T-helper 1 cell treated with Interleukin-12 subunit alpha and Interleukin-12 subunit beta and Interleukin-4 antibody, amounts not matched to agents 30 μg/mL and 1 μg/mL, for 36 hours (primary cell): ENCODE data around the gene ACTRT2.

Source experiments
- H3K27ac Mint-ChIP-seq: one replicate; pipeline ENCODE4 v1.8.0; 2021; ENCODE audit warnings: mild to moderate bottlenecking, mixed read lengths
- H3K27me3 Mint-ChIP-seq: one replicate; pipeline ENCODE4 v1.8.0; 2021; ENCODE audit warnings: low read depth, mixed read lengths
- H3K36me3 Mint-ChIP-seq: one replicate; pipeline ENCODE4 v1.8.0; 2021; ENCODE audit warnings: low read depth, mixed read lengths
- H3K4me1 Mint-ChIP-seq: one replicate; pipeline ENCODE4 v1.8.0; 2021; ENCODE audit warnings: low read depth, mixed read lengths
- H3K4me3 Mint-ChIP-seq: one replicate; pipeline ENCODE4 v1.8.0; 2021; ENCODE audit warnings: mild to moderate bottlenecking, moderate library complexity, mixed read lengths
- H3K9me3 Mint-ChIP-seq: one replicate; pipeline ENCODE4 v1.8.0; 2021; ENCODE audit warnings: mixed read lengths

ACTRT2 gene

DNA sequence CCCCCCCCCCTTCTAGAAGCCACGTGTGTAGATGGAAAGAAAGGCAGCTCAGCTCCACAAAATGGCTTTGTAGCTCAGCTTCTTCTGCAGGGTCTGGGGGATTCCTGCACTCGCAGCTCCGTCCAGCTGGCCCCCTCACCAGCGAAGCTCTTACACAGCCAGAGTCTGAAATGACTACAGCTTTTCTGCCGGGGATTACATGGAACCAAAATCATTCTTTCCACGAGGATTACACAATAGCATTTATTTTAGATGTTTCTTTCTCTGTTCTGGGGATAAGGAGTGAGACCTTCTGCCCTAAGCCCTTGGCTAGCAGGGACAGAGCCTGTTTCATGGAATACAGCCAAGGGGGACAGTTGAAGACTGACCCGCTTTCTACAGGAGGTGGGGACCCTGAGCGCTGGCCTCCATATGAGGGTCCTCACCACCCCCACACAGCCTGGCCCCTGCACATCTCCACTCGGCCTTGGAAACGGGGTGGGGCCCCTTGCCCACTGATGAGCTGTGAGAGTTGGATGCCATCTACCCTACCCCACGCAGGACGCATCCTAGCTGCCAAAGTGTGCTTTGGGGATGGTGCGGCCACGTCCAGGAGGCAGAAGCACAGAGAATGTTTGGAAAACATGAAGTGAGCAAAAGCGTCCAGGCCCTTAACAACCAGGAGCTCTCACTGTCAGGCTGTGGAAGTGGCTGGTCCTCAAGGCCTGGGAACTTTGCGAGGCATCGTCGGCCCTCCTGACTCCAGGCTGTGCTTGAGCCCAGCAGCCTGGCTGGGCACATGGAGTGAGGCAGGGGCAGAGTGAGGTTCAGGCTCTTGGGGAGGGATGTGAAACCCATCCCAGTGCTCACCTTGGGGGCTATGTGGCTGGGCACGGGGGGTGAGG lies 14.5 kb downstream of the ACTRT2 start:
- Mint-ChIP-seq H3K9me3 (no peaks in the 10 kb centered on the region), H3K4me1 (peaks cover 2% of the 10 kb centered on the region), H3K36me3 (no peaks in the 10 kb centered on the region), H3K4me3 (no peak overlapping the region), H3K27me3 (no peaks in the 10 kb centered on the region), H3K27ac (no peak overlapping the region)

DNA sequence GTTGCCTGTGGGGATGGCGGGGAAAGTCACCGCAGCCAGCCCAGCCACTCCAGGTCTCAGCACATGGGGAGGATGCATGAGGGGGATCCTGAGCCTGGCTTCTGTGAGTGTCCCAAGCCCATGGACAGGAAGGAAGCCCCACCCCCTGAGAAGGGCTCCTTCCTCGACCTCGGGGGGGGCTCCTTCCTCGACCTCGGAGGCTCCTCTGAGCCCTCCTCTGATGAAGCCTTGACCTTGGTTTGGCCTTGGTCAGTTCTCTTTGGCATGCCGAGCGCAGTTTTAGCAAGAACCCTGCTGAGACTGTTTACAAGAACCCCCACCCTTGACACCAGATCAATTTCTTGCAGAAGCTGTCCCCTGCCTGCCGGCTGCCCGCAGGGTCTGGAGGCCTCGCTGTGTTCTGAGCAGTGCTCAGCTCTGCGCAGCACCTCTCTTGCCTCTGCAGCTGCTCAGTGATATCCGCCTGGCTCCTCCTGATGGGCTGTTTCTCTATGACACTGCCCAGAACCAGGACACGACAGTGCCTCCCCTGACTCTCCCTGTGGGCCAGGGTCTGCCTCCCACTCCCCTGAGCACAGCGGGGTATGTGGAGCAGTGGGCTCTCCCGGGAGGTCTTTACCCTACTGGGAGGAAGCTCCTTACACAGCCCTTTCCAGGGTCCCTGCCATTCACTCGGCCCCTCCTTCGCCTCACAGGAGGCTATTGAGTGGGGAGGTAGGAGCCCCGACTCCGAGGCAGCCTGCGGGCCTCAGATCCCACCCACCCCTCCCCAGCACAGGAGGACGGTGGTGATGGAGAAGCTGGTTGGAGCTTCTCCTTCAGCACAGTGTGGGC lies 15.4 kb downstream of the ACTRT2 start:
- no peaks in the 10 kb centered on the region for H3K36me3 Mint-ChIP-seq
- H3K27me3 Mint-ChIP-seq: no peaks in the 10 kb centered on the region
- no peaks in the 10 kb centered on the region for H3K9me3 Mint-ChIP-seq
- H3K4me3 Mint-ChIP-seq: no peak overlapping the region
- no peak overlapping the region for H3K27ac Mint-ChIP-seq
- H3K4me1 Mint-ChIP-seq: peaks cover 2% of the 10 kb centered on the region

DNA sequence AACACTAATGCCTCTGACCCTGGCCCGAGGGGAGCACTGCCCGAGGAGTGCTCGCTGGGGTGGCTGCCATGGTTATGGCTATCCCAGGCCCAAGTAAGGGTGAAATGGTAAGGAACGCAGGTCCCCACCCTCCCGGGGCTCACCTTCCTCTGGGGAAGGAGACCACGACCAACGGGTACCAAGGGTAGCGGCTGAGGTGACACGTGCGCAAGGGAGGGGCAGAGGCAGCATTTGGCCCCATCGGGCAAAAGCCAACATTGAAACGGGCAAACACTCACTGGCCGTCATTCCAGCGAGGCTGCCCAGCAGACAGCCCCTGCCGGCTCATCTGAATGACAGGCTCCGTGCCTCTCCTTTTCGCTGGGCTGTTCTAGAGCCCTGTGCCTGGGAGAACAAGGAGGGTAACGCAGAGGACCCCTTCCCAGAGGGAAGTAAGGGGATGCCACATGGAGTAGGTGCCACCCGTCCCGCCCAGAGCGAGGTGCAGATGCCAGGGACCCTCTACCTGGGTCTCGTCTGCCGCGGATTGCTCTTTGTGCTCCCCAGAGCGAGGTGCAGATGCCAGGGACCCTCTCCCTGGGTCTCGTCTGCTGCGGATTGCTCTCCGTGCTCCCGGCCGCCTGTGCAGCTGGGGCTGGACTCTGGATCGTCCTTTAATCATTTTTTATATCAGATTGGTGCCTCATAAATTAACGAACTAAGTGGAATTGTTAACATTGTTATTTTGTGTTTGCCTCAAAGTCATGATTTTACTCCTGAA lies 16.2 kb downstream of the ACTRT2 start:
- Mint-ChIP-seq H3K4me1 (peaks cover 2% of the 10 kb centered on the region), H3K36me3 (no peaks in the 10 kb centered on the region), H3K27ac (no peak overlapping the region), H3K27me3 (no peaks in the 10 kb centered on the region), H3K4me3 (no peak overlapping the region), H3K9me3 (no peaks in the 10 kb centered on the region)

DNA sequence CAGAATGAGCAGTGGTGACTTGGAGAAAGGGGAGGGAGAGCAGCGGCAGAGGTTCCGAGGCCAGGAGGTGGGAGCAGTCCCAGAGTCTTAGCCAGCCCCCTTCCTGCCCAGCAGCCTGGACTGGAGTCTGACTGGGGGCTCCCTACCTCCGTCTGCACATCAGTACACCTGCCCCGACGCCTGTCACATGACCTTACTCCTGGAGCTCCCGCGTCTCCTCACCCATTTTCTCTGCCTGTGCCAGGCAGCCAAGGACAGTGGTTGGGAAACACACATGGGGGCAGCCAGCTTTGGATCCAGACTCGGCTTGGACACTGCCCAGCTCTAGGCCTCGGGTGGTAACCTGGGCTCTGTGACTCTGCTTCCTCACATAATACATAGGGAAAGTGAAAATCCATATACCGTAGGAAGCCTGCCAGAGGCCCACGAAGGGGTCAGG lies 16.9 kb downstream of the ACTRT2 start:
- no peaks in the 10 kb centered on the region for H3K9me3 Mint-ChIP-seq
- no peak overlapping the region for H3K4me3 Mint-ChIP-seq
- no peaks in the 10 kb centered on the region for H3K36me3 Mint-ChIP-seq
- no peaks in the 10 kb centered on the region for H3K27me3 Mint-ChIP-seq
- H3K4me1 Mint-ChIP-seq: peaks cover 2% of the 10 kb centered on the region
- no peak overlapping the region for H3K27ac Mint-ChIP-seq

DNA sequence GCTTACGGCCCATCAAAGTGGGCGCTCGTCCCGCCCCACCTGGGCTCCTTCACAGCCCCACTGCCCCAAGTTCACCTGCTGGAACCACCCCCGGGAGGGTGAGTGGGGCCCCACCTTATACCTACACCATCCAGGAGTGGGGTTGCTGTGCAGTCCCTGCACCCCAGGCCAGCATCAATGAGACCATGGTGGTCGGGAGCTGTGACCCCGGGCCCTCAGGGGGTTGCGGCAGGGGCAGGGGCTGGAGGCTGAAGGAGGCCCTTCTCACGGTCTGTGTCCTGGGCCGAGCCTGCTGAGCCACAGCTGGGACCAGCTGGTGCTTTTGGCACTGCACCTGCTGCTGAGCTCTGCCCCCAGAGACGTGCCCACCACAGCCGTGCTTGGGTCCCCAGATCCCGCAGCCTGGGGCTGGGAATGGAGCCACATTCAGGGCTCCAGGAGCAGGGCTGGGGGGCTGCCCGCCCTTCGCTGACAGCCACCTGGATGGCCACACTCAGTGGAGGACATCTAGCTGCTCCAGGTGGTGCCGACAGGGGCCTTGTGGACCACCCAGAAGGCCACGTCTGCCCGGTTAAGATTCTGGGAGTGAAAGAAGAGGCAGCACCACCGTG lies 17.4 kb downstream of the ACTRT2 start:
- Mint-ChIP-seq H3K36me3 (no peaks in the 10 kb centered on the region), H3K4me1 (peaks cover under 1% of the 10 kb centered on the region), H3K27me3 (no peaks in the 10 kb centered on the region), H3K4me3 (no peak overlapping the region), H3K9me3 (no peaks in the 10 kb centered on the region), H3K27ac (no peak overlapping the region)

DNA sequence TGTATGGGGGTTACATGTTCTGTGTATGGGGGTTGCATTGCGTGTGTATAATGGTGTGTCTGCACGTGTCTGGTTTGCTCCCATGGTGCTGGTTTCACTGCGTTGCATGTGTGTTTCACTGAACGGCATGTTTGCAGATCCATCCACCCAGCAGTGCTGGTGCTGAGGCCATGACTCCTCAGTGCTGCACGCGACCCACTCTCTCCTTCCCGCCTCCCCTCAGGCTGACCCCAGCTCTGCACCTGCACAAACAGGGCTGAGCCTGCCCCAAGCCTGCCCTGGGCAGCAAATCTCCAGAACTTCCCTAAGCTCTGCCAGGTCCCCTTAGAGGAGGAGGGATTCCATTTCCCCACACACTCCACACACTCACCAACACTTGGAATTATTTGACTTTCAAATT lies 18.7 kb downstream of the ACTRT2 start:
- no peaks in the 10 kb centered on the region for H3K27me3 Mint-ChIP-seq
- no peaks in the 10 kb centered on the region for H3K4me1 Mint-ChIP-seq
- H3K27ac Mint-ChIP-seq: no peak overlapping the region
- H3K4me3 Mint-ChIP-seq: no peak overlapping the region
- no peaks in the 10 kb centered on the region for H3K9me3 Mint-ChIP-seq
- H3K36me3 Mint-ChIP-seq: no peaks in the 10 kb centered on the region

DNA sequence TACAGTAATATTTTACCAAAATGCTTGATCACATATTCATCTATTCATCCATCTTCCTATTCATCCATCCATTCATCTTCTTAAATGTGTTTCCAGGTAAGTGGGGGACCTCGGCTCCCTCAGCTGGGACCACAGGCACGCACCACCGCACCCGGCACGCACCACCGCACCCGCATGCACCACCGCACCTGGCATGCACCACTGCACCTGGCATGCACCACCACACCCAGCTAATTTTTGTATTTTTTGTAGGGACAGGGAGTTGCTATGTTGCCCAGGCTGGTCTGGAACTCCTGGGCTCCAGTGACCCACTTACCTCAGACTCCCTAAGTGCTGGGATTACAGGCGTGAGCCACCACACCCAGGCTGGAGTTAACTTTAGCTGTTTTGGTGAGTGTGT lies 21.2 kb downstream of the ACTRT2 start:
- no peaks in the 10 kb centered on the region for H3K27me3 Mint-ChIP-seq
- no peaks in the 10 kb centered on the region for H3K4me1 Mint-ChIP-seq
- no peaks in the 10 kb centered on the region for H3K9me3 Mint-ChIP-seq
- no peak overlapping the region for H3K4me3 Mint-ChIP-seq
- no peaks in the 10 kb centered on the region for H3K36me3 Mint-ChIP-seq
- H3K27ac Mint-ChIP-seq: no peak overlapping the region

DNA sequence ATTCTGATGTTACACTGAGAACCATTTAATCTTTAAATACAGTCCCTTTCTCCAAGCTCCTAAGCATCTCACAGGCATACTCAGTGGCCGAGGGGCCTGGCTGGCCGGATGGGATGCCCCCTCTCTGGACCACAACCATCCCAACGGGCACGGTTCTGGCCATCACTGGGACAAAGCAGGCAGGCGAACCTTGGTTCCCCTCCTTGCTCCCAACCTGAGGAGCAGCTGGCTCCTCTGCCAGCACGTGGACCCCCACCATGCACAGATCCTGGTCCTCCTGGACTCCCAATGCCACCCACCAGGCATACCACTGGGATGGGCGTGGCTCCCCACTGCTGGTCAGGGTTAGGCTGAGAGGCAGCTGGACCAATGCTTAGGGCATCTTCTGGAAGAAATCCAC lies 27.9 kb downstream of the ACTRT2 start:
- H3K27ac Mint-ChIP-seq: no peak overlapping the region
- H3K9me3 Mint-ChIP-seq: peaks cover 4% of the 10 kb centered on the region
- peaks cover 4% of the 10 kb centered on the region for H3K27me3 Mint-ChIP-seq
- H3K4me1 Mint-ChIP-seq: no peaks in the 10 kb centered on the region
- no peaks in the 10 kb centered on the region for H3K36me3 Mint-ChIP-seq
- H3K4me3 Mint-ChIP-seq: no peak overlapping the region

DNA sequence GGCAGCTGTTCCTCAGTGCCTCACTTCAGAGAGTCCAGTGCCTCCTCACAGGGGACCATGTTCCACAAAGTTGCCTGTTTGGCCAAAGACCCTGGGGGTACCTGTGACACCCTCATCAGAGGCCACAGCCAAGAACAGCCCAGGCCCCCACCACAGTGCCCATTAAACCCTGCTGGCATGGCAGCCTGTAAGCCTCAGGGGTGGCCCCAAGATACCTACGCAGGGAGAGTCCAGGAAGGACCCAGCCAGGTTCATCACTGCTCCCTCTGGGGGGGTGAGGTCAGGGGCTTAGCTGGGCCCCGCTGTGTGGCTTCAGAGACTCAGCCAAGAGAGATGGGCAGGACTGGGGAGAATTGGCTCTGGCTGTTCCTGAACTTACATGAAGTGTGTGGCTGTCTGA lies 28.6 kb downstream of the ACTRT2 start:
- Mint-ChIP-seq H3K27ac (no peak overlapping the region), H3K9me3 (peaks cover 4% of the 10 kb centered on the region), H3K4me1 (no peaks in the 10 kb centered on the region), H3K4me3 (no peak overlapping the region), H3K27me3 (peaks cover 4% of the 10 kb centered on the region), H3K36me3 (no peaks in the 10 kb centered on the region)

DNA sequence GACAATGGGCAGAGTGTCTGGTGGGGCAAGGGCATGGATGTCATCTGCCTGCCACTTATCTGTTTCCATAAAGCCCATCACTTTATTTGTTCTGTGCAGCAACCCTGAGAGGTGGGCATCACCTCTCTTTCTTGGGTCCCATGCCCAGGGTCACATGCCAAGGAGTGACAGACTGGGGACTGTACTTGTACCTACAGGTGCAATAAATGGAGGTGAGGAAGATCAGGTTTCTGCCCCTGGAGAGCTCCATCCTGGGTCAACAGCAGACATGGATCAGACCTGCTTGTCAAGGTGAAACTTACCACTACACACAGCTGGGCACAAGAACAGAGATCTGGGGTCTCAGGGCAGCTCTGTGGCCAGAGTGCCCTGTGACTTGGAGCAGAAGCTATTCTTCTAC lies 29.3 kb downstream of the ACTRT2 start:
- Mint-ChIP-seq H3K4me3 (no peak overlapping the region), H3K9me3 (peaks cover 4% of the 10 kb centered on the region), H3K27me3 (peaks cover 4% of the 10 kb centered on the region), H3K36me3 (no peaks in the 10 kb centered on the region), H3K4me1 (no peaks in the 10 kb centered on the region), H3K27ac (no peak overlapping the region)

DNA sequence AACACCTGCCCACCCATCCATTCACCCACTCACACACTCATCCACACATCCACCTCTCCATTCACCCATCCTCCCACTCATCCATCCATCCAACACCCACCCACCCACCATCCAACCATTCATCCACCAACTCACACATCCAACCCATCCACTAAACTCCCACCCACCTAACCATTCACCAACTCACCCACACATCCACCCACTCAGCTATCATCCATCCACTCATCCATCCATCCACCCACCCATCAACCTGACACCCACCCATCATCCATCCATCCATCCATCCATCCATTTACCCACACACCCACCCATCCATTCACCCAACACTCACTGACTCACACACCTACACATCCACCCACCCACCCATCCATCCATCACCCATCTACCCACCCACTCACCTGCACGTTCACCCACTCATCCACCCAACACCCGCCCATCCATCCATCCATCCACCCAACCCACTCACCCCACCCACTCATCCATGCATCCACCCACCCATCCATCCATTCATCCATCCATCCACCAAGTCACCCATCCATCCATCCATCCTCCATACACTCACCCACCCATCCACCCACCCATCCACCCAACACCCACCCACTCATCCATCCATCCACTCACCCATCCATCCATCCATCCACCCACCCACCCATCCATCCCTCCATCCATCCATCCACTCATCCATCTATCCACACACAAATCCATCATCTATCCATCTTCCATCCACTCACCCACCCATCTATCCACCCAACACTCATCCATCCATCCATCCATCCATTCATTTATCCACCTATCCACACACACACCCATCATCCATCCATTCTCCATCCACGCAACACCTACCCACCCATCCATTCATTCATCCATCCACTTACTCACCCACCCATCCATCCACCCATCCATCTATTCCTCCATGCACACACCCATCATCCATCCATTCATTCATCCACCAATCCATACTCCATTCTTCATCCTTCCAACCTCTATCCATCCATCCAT lies 30.3 kb downstream of the ACTRT2 start:
- Mint-ChIP-seq H3K27ac (no peak overlapping the region), H3K27me3 (peaks cover 4% of the 10 kb centered on the region), H3K9me3 (peaks cover 4% of the 10 kb centered on the region), H3K4me1 (no peaks in the 10 kb centered on the region), H3K4me3 (no peak overlapping the region), H3K36me3 (no peaks in the 10 kb centered on the region)

DNA sequence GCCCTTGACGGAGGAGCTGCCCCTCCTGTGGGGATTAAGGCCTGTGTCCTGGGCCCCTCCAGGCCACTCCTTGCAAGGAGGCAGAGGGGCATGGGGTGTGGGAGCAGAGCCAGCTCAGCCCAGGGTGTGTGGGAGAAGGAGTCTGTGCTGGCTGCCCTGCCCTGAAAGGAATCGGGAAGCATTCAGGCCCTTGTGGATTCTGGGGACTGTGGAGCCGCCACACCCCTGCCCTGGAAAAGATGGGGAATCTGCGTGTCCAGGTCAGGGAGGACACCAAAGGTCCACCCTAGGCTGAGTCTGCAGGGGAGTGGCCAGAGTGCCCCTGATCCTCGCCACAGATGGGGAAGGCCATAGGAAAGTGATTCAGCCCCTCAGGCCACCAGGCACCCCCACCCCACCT lies 31.2 kb downstream of the ACTRT2 start:
- H3K4me1 Mint-ChIP-seq: no peaks in the 10 kb centered on the region
- no peak overlapping the region for H3K4me3 Mint-ChIP-seq
- H3K9me3 Mint-ChIP-seq: peaks cover 4% of the 10 kb centered on the region
- H3K36me3 Mint-ChIP-seq: no peaks in the 10 kb centered on the region
- H3K27me3 Mint-ChIP-seq: peaks cover 4% of the 10 kb centered on the region
- no peak overlapping the region for H3K27ac Mint-ChIP-seq

DNA sequence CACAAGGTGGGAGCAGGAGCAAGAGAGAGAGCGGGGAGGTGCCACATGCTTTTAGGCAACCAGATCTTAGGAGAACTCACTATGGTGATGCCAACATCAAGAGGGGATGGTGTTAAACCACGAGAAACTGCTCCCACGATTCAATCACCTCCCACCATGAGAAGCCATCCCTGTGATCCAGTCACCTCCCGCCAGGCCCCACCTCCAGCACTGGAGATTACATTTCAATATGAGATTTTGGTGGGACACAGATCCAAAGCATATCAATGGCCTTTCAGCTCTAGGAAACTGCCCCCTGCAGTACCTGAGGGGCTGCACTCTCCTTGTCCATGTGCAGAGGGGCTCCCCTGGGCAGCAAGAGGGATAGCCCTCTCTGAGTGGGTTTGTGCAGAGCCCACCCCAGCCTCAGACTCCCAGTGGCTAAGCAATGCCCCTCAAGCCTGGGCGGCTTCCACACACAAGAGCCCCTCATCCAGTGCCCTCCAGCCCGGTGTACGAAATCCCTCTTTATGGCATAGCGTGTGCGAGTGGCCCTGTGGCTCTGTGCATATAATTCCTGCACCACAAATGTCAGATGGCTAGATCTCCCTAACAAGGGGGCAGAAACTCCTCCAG lies 32.2 kb downstream of the ACTRT2 start:
- H3K9me3 Mint-ChIP-seq: peaks cover 4% of the 10 kb centered on the region
- no peak overlapping the region for H3K4me3 Mint-ChIP-seq
- H3K27ac Mint-ChIP-seq: no peak overlapping the region
- H3K4me1 Mint-ChIP-seq: no peaks in the 10 kb centered on the region
- peaks cover under 1% of the 10 kb centered on the region for H3K27me3 Mint-ChIP-seq
- H3K36me3 Mint-ChIP-seq: no peaks in the 10 kb centered on the region
